Stimulated activated CD8-positive, alpha-beta memory T cell treated with anti-CD3 and anti-CD28 coated beads, Interleukin-7, amount 100 ng/mL, for 24 hours (primary cell): ENCODE measurements around the gene RTL5.

Experiments used
- DNase-seq: peaks from one replicate; pipeline ENCODE4 v3.0.0-alpha.2; 2020; ENCODE audit warnings: low read depth

The RTL5 gene

DNA sequence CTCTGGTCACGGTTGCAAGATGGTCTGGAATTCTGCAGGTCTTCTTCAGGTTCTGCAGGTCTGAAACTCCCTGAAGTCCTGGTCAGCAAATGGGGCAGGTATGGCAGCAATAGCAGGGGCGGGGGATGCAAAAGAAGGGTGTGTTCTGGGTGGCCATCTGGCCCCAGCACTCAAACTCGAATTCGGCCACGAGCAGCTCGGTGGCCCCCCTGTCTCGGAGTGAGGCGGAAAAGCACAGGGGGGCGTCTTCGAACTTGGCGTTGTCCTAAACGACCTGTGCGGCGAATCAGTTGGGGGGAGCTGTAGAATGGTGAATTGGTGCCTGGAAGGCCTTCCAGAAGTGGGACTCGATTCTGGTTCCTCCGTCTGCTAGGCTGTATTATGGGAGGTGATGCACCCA is 2.1 kb downstream of the RTL5 start:
- no peak for DNase-seq

- DNase-seq: no peak
Measured at GRCh38 chrX:72128881-72129280, 2.8 kb downstream of the RTL5 start.

- no peak for DNase-seq
Measured at GRCh38 chrX:72128183-72128834, 3.4 kb downstream of the RTL5 start.

GRCh38 chrX:72127332-72127731 is 4.4 kb downstream of the RTL5 start:
- no peak for DNase-seq

DNA sequence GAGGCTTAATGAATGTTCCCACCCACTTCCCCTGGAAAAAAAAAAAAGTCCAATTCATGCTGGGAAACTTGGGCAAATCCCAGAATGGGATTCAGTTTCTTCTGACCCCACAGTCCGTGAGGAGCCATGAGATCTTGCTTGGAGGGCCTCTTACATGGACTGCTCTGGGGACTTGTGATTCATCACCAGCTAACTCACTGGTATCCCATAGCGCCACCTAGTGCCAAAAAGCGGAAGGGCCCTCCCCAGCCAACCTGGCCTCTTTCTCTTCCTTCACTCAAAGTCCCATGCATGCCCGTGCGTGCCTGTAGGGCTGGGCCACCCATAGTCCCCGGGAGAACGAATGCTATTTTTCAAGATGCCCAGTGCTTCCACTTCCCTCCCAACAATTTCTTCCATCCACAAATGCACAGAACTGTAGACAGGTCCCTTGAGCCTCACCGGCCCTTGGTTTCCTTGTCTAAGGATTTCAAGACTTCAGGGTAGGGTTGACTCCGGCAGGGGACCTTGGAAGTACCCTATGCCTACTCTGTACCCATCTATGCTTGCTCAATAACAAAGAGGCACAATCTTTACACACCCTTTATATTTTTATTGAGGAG is 5.1 kb downstream of the RTL5 start:
- DNase-seq: peak; percentile 72

GRCh38 chrX:72126048-72126415 is 5.7 kb downstream of the RTL5 start:
- DNase-seq: no peak

DNA sequence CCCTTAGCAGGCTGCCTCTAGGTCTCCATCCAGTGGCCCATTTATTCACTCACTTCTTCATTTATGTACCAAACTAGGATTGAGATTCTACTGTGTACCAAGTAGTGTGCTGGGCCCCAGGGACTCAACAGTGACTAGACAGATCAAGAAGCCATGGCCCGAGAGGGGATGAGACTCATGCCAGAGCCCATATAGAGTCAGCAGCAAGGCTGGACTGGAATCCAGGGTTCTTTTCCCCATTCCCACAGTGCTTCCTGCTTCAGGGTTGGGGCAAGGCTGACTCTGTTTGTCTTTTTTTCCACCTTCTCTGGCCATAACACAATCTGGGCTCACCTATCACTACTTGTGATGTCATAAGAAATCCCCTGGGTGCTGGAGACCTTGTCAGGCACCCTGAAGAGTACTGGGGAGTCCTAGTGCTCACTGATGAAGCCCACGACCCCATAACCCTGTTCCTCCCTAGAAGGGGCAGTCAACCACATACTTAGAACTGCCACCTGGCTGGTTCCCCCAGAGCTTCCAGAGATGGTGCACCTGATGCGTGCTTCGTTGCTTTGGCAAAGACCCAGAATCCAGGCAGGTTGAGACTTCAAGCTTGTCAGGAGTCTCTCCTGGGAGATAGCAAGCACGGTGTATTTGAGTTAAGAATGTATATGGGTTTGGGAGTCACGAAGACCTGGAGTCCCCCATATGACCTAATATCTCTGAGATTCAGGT is 6.2 kb downstream of the RTL5 start:
- no peak for DNase-seq

DNA sequence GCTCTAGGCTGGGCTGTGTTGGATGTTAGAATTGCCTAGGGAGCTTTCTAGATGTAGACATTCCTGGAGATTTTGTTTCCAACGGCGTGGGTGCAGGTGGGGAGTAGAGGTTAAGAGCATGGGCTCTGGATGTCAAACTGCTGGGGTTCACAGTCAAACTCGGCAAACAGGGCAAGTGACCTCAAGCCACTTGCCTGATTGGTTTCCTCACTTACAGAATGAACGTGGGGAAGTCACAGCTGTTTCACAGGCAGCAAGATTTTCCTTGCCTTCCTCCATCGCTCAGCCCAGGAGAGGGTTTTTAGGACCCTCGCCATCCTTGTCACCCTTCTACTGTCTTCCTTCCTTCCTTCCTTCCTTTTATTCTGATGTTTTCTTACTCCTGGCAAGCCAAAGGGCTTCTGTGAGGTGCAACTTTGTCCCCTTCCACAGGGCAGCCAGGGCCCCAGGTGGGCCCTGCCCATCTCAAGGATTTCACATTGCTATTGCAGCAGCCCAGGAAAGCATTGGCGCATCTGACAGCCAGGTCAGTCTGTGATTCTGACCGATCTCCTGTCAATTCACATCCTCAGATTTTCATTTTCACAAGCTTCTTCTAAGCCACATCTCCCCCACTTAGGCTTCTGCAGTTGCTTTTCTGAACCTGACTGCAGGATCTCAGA is 7.0 kb downstream of the RTL5 start:
- DNase-seq: no peak

DNA sequence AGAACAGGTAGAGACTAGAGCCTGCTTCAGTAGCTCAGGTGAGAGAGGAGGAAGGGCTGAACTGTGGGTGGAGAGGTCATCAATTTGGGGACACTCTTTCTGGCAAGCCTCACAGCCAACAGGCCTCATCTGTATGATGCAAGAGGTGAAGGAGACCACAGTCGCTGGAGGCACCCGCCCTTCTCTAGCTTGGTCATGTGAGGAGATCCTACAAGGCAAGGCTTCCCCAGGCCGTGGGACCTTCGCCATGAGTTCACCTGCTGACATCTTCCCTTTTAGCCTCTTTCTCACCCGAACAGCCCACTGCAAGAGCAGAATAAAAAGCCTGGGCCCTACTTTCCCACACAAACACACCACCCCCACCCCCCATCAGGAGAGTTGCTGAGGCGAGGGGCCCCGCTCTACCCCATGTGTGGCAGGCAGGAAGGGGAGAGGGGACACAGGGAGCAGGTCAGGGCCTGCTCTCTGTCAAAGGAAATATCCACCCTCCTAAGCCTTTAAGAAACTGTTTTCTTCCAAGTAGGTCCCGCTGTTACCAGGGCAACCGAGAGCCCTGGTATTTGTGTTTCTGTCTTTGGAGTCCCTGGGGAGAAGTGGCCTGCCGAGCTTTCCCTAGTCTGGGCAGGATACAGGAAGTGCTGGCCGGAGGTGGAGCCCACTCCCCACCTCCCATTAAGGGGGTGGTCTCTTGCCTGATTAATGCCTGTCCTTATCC is 8.1 kb downstream of the RTL5 start:
- no peak for DNase-seq

DNA sequence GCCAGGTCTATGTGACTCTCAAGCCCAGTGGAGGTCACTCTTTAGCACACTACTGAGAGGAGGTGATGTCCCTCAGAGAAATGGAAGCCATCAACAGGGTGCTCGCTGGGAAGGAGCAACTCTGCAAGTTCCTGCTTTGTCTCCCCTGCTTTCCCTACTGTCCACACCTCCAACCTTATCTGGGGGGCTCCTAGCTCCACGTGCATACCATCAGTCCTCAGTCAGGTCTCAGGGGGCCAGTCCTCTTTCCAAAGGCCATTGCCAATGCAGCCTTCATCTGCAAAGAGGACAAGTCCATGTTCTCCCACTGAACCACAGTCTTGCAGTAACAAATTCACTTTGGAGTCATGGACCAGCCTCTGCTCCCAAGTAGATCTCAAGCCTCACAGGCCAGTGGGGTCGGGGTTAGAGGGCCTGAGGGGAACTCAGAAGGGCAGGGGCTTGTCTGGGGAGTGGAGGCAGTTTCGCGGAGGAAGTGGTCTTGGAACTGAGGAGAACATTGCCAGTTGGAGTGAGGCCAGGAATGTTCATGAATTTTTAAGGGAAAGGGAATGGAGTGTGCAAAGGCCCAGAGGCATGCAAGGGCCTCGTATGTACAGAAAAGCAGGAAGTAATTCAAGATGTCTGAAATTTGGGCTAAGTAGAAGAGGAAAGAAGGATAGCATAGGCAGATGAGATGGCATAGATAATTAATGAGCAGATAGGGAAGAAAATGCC is 8.9 kb downstream of the RTL5 start:
- DNase-seq: no peak

GRCh38 chrX:72121383-72121782 is 10.3 kb downstream of the RTL5 start:
- DNase-seq: no peak

- DNase-seq: no peak
Measured at GRCh38 chrX:72120837-72121236, 10.9 kb downstream of the RTL5 start.

- DNase-seq: no peak
Measured at GRCh38 chrX:72117636-72118210, 14.0 kb downstream of the RTL5 start.

DNA sequence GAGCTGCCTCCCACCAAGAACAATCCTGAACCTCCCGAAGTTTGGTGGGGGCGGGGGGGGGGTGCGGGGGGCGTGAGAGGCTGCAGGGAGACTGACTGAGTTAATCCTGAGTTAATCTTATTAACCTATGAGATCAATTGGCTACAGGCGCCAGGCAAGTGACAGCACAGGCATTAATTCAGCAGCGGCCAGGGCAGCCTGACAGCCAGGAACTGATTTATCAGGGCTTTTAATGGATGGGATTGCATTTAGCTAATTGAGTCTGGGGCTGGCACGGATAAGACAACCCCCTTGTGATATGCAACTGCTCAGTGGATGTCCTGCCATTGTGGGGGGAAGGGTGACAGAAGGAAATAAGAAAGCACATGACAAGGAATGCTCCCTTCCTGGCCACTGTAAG is 16.3 kb downstream of the RTL5 start:
- no peak for DNase-seq

DNA sequence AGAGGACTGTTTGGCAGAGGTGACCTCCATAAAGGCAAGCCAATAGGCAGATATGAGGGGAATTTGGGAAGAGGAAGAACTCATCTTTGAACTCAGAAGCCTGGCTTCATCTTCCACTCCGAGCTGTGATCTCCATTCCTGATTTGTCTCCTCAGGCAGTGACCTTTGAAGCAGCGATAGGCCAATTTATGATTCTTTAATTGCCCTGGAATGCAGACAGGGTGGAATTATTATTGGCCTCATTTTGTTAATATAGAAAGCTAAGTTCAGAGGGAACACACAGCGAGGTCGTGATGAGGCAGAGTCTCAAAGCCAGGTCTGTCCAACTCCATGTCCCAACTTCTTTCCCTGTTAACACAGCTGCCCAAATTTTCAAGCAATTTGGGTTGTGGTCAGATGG is 16.9 kb downstream of the RTL5 start:
- DNase-seq: no peak

DNA sequence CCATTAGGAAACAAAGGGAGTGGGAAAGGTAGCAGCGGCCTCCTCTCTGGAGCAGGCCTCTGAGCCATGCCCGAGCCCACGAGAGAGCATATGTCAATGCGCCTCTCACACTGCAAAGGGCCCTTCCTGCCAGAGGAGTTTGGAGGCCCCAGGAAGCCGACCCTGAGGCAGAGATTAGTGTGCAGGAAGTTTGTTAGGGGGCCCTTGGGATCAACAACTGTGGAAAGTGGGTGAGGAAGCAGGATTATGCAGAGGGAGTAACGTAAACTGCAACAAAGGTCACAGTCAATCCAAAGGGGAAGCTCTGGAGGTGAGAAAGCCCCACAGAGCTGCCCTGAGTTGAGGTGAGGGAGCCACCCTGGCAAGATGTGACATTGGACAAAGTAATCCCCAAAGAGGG is 17.4 kb downstream of the RTL5 start:
- DNase-seq: no peak

DNA sequence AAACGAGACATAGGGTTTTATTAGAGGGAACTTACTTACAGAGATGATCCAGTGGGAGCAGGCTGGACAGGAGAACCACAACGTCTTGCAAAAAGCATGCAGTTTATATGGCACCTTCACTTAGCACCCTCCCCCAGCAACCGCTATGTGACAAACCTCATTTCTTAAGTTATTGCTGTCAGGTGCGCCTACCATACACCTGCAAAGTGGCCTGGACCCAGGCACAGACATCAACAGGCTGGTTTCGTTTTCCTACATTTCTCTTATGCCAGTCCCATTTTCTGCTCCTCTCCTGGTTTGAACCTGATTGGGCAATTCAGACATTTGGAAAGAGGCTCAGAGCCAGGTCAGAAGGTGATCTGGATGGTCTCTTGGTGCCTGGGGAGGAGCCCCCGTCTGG is 18.3 kb downstream of the RTL5 start:
- no peak for DNase-seq

- no peak for DNase-seq
Measured at GRCh38 chrX:72110876-72111708, 20.6 kb downstream of the RTL5 start.

DNA sequence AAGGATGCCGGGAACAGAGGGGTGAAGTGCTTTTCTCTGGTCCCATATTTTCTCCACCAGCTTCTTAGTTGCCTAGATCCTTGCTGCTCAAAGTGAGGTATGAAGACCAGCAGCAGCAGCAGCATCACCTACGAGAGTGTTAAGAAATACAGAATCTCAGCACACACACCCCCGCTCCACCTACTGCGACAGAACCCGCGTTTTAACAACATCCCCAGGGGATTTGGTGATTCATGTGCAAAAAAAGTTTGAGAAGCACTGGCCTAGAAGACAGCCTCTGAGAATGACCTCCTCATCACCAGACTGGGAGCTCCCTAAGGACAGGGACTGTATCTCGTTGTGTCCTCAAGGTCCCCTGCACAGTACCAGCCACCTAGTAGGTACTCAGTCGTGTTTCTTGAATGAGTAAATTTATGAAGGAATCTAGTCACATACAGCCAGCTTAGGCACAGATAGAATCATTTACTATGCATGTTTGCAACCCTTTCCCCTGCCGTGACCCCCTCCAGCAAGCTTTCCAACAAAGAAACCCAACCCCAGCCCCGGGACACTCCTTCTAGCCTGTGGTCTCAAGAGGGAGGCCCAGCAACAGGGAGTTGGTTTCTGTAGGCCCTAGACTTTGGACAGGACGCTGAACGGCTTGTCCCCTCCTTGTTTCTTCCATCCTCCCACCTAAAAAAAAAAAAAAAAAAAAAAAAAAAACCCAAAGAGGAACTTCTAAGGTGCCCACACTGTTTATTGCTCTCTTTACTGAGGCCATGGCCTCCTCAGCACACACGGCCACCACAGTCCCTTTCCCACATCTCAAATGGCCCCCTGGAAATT is 21.5 kb downstream of the RTL5 start:
- no peak for DNase-seq

GRCh38 chrX:72108666-72109065 is 23.0 kb downstream of the RTL5 start:
- DNase-seq: no peak
